Muscle of leg (tissue), 11 donors: Measurements from ENCODE around the gene PSD2. TPM values are rescaled to one million over a fixed set of nuclear protein-coding genes. Genes with fewer than 3 reads are reported as not detected.

ENCODE experiments used
- DNase-seq: peaks from one replicate; pipeline ENCODE4 v3.0.0; 2013
- H3K27ac ChIP-seq: one replicate; pipeline ENCODE4 v1.5.1; 2013; ENCODE audit warnings: mild to moderate bottlenecking, low read length, control low read depth
- H3K27me3 ChIP-seq: one replicate; pipeline ENCODE4 v1.6.1; 2013; ENCODE audit warnings: low read length; ENCODE audit not compliant: control insufficient read depth, insufficient read depth
- H3K36me3 ChIP-seq: one replicate; pipeline ENCODE4 v1.6.1; 2013; ENCODE audit warnings: low read length; ENCODE audit not compliant: control insufficient read depth, insufficient read depth
- H3K4me1 ChIP-seq: one replicate; pipeline ENCODE4 v1.6.1; 2013; ENCODE audit warnings: low read length; ENCODE audit not compliant: control insufficient read depth, insufficient read depth
- H3K4me3 ChIP-seq: one replicate; pipeline ENCODE4 v1.5.1; 2013; ENCODE audit warnings: low read length, control low read depth
- H3K9me3 ChIP-seq: replicated peaks from 2 replicates; pipeline ENCODE4 v1.6.1; 2013; ENCODE audit warnings: low read depth, low read length; ENCODE audit not compliant: control insufficient read depth
- WGBS: methylation state at CpG from one replicate; pipeline ENCODE4 v1.1.5; 2013; ENCODE audit warnings: missing lambda C conversion rate; ENCODE audit not compliant: insufficient coverage; 5-methylcytosine and 5-hydroxymethylcytosine counted together
- polyA plus RNA-seq, 8 donors: library from polyadenylated mRNA; unstranded; fragments of 120-200 nt; gene quantifications; one replicate each; pipeline versions ENCODE4 v1.2.1 to v1.2.3, GENCODE V29; 2013; ENCODE audit warnings: inconsistent platforms in 1 of 8, low replicate concordance in 1 of 8; ENCODE audit not compliant: insufficient read length in 8 of 8, insufficient read depth in 1 of 8
- total RNA-seq: library from RNA; stranded (reverse); fragments of 120-200 nt; gene quantifications from one replicate; pipeline ENCODE4 v1.2.4, GENCODE V29; 2013

Gene PSD2
- total and polyA plus RNA-seq, 9 donors = 0.18 to 0.47 (median 0.31) TPM

DNA sequence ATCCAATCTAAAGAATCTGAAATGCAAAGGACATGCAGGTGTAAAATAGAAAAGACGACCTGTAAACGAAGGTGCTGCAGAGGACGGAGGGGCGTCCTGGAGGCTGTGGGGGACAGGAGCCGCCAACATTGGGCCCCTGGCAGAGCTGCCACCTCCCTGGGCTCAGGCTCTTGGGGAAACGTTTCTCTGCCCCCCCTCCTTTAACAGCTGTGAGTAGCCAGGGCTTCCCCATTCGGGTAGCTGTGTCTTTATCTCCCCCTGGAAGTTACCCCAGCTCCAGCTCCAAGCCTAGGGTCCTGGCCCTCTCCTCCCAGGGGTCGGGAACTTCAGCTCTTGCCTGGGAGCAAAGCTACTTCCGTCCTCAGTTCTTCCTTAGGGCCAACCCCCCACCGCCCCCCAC, 51.5 kb downstream of the PSD2 start:
- Histone ChIP-seq H3K36me3 (no peaks in the 10 kb centered on the region), H3K4me3 (no peak overlapping the region), H3K27ac (no peak overlapping the region), H3K27me3 (peaks cover 37% of the 10 kb centered on the region), H3K9me3 (no peaks in the 10 kb centered on the region), H3K4me1 (peaks cover 4% of the 10 kb centered on the region)
- WGBS = 41% methylated on average over 6 of the region's 10 CpGs
- no peak for DNase-seq

DNA sequence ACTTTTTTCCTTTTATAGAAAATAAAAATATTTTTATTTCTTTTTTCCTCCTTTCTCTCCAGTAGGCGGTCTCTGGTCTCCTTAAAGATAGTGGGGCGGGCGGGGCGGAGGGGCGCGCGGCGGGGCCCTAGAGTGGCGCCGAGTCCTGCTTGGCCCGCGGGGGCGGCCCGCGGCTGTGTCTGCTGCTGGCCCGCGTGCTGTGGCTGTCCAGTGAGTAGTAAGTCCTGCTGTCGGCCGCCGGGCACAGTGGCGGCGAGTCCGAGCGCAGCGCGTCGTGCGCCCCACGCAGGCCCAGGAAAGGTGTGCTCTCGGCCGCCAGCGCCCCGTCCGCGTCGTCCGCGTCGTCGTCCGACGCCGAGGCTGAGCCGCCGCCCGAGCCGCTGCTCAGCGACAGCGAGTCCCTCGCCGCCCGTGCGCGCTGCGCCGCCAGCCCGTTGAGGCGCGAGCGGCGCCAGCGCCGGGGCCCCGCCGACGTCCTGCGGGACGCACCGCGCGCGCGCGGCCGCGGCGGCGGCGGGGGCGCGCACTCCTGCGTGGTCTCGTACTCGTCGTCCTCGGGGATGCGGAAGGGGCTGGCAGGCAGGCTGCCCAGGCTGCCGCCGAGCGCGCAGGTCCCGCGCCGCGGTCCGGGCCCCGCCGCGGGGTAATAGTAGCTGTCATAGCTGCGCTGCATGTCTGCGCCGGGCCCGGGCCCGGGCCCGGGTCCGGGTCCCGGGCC, 52.3 kb downstream of the PSD2 start:
- Histone ChIP-seq H3K9me3 (no peaks in the 10 kb centered on the region), H3K36me3 (no peaks in the 10 kb centered on the region), H3K4me1 (peaks cover 4% of the 10 kb centered on the region), H3K27ac (no peak overlapping the region), H3K4me3 (peak overlapping the region; percentile 30), H3K27me3 (peaks cover 31% of the 10 kb centered on the region)
- WGBS = 2% methylated on average over 107 of the region's 107 CpGs
- DNase-seq = peak; percentile 74

DNA sequence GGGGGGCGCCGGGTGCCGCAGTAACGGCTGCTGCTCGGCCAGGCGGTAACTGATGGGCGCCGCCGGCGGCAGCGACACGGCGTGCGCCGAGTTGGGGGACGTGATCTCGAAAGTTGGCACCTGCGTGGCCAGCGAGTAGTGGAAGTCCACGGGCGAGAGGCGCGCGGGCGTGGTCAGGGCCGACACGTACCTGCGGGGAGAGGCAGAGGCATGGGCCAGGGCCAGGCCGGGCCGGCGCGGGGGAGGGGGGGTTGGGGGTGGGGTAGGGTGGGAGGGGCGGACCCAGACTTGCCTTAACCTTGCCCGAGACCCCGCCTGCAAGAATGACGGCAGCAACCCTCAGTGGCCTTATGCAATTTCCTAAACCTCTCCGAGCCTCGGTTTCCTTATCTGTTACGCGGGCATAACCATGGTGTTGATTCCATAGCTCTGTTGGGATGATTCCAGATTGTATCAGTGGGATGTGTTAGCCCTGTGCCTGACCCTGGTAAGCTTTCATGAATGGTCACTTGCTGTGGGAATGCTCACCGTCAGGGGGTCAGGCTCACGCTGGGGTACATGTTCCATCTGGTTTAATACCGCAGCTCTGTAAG, 53.0 kb downstream of the PSD2 start:
- H3K36me3 ChIP-seq = no peaks in the 10 kb centered on the region
- H3K4me1 ChIP-seq = peaks cover 4% of the 10 kb centered on the region
- H3K4me3 ChIP-seq = peak overlapping the region; percentile 30
- H3K27me3 ChIP-seq = peaks cover 29% of the 10 kb centered on the region
- H3K27ac ChIP-seq = no peak overlapping the region
- DNase-seq = no peak
- WGBS = 11% methylated on average over 29 of the region's 43 CpGs
- no peaks in the 10 kb centered on the region for H3K9me3 ChIP-seq

DNA sequence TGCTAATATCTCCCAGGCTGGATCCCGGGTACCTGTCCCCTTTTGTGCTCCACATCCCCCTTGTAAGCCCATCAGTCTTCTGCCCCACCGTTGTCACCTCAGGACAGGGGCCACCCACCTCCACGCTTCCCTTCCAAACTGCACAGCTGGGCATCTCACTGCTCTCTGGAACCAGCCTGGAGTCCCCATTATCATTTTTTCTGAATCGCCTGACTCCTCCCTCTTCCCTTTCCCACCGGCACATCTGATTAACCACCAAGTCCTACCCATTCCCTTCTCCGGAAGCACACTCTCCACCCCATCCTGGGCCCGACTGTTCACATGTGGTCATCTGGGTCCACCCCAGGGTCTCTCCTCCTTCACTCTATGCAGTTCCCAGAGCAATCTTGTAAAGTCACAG, 53.9 kb downstream of the PSD2 start:
- no peaks in the 10 kb centered on the region for H3K36me3 ChIP-seq
- H3K4me1 ChIP-seq = peaks cover 4% of the 10 kb centered on the region
- peaks cover 29% of the 10 kb centered on the region for H3K27me3 ChIP-seq
- H3K27ac ChIP-seq = no peak overlapping the region
- H3K9me3 ChIP-seq = no peaks in the 10 kb centered on the region
- WGBS = 55% methylated on average over 7 of the region's 7 CpGs
- no peak for DNase-seq
- no peak overlapping the region for H3K4me3 ChIP-seq

DNA sequence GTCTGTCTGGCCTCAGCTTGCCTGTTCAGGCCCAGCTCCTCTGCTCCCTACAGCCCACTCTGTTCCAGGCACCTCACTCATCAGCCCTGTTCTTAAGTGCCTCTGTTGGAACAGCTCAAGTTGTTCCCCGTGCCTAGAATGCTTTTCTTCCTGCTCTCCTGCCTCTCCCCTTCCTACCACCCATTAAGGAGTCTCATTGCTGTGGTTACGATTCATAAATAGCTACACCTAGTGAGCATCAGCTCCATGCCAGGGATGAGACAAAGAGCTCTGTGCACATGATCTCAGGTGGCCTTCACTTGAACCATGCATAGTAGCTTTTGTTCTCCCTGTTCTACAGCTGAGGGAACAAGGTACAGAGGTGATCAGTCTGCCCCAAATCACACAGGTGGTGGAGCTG, 54.3 kb downstream of the PSD2 start:
- H3K36me3 ChIP-seq = no peaks in the 10 kb centered on the region
- no peaks in the 10 kb centered on the region for H3K9me3 ChIP-seq
- peaks cover 4% of the 10 kb centered on the region for H3K4me1 ChIP-seq
- H3K4me3 ChIP-seq = no peak overlapping the region
- H3K27me3 ChIP-seq = peaks cover 25% of the 10 kb centered on the region
- WGBS = 42% methylated on average over 2 of the region's 2 CpGs
- peak; percentile 24 for DNase-seq
- no peak overlapping the region for H3K27ac ChIP-seq

DNA sequence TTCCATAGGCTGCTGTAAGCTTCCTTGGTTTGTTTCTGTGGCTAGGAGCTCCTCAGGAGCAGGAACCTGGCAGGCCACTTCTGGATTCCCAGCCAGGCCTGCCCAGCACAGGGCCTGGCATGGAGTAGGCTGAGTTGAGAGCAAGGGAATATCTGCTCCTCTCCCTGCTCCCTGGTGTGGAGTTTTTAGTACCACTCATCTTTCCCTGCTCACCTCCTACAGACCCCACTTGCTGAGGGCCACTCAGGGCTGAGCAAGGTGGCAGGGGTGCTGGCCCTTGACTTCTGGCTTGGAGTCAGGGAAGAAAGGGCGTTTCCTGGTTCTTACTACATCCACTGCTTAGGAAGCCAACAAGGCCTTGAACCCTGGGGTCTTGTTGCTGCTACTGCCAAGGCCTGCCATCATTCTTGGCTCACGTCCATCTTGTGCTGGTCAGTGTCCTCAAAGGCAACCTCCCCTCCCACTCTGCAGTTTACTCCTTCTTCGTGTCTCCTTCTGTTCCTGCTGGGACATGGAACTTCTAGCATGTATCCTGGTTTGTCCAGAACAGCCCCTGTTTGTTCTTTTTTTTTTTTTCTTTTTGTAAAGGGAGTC, 54.9 kb downstream of the PSD2 start:
- Histone ChIP-seq H3K9me3 (no peaks in the 10 kb centered on the region), H3K36me3 (no peaks in the 10 kb centered on the region), H3K4me1 (peaks cover 4% of the 10 kb centered on the region), H3K27ac (no peak overlapping the region), H3K4me3 (no peak overlapping the region), H3K27me3 (peaks cover 23% of the 10 kb centered on the region)
- 83% methylated on average over 3 of the region's 3 CpGs for WGBS
- no peak for DNase-seq

DNA sequence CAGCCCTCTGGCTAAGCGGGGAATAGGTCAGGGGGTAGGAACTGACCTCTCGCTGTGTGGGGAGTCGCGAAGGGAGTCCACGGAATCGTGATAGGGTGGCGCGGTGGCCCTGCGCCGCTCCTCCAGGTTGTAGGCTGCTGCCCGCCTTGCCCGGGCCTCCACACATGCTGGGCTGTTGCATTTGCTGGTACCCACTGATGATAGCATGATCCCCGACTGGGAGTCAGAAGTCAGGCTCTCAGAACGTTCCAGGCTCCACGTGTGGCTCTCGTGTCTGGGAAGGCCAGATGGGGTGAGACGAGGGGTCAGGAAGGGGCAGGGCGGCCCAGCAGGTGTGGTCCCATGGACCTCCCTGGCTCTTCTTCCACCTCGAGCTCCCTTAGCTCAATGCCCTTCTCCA, 56.0 kb downstream of the PSD2 start:
- no peak for DNase-seq
- Histone ChIP-seq H3K9me3 (no peaks in the 10 kb centered on the region), H3K36me3 (no peaks in the 10 kb centered on the region), H3K4me1 (peaks cover 10% of the 10 kb centered on the region), H3K4me3 (no peak overlapping the region), H3K27me3 (peaks cover 13% of the 10 kb centered on the region), H3K27ac (no peak overlapping the region)
- 91% methylated on average over 13 of the region's 19 CpGs for WGBS

DNA sequence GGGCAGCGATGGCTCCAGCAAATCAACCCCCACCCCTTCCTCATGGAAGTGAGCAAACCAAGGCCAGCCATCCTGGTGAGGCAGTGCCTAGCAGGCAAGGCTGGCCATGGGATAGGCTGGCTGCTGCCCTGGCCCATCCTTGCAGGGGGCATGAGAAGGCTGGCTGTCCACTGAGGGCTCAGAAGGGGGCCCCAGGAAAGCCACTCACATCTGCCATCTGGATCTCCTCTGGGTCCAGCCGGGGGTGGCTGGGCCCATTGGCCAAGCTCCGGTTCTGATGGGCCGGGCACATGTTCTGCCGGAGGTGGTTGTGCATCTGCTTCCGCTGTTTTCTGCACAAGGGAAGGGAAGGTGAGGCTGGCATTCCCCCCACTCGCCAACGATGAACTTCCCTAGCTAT, 57.1 kb downstream of the PSD2 start:
- Histone ChIP-seq H3K4me3 (no peak overlapping the region), H3K9me3 (no peaks in the 10 kb centered on the region), H3K27me3 (peaks cover 4% of the 10 kb centered on the region), H3K4me1 (peaks cover 19% of the 10 kb centered on the region), H3K27ac (no peak overlapping the region), H3K36me3 (no peaks in the 10 kb centered on the region)
- 89% methylated on average over 4 of the region's 8 CpGs for WGBS
- no peak for DNase-seq

DNA sequence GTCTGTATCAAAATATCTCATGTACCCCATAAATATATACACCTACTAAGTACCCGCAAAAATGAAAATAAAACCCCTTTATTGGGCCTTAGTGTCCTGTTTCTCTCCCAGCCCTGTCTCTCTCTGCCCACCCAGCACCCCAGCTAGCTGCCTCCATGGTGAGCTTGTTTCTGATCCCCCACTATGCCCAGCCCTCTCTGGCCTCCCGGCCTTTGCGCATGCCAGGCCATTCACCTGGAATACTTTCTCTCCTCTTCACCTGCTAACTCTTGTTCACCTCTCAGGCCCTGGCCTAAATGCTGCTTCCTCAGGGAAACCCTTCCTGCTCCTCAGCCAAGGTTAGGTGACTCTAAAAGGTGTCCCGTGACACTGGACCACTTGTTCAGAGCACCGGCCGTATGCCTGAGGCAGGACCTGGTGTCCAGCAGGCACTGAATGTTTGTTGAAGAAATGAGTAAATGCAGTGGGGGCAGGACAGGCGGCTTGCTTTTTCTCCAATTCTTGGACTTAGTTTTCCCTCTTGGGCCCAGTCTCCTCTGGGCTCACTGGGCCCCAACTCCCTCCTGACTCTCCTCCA, 58.5 kb downstream of the PSD2 start:
- Histone ChIP-seq H3K4me3 (no peak overlapping the region), H3K36me3 (no peaks in the 10 kb centered on the region), H3K9me3 (no peaks in the 10 kb centered on the region), H3K4me1 (peaks cover 29% of the 10 kb centered on the region), H3K27me3 (peaks cover 3% of the 10 kb centered on the region), H3K27ac (no peak overlapping the region)
- 97% methylated on average over 6 of the region's 7 CpGs for WGBS
- no peak for DNase-seq

DNA sequence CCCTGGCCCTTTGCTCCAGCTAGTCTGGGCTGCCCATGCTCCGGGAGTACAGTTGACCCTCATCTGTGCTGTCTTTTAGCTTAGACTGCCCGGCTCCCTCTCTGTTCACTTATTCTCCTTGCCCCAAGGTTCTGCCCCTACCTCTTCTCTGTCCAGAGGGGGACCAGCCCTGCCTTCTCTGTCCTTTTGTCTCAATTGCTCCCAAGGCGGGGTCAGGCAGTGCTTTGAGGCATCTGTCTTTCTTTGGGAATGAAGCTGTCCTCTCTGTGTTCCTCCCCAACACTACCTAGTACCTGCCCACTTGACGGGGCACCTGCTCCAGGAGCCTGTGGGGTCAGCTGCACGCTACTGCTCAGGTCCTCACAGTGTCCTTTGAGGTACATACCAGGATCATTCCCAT, 59.3 kb downstream of the PSD2 start:
- H3K27ac ChIP-seq = no peak overlapping the region
- WGBS = 91% methylated on average over 5 of the region's 5 CpGs
- no peaks in the 10 kb centered on the region for H3K36me3 ChIP-seq
- DNase-seq = no peak
- H3K9me3 ChIP-seq = no peaks in the 10 kb centered on the region
- no peak overlapping the region for H3K4me3 ChIP-seq
- H3K27me3 ChIP-seq = peaks cover 6% of the 10 kb centered on the region
- H3K4me1 ChIP-seq = peaks cover 31% of the 10 kb centered on the region
